ENCODE results near the gene MAD1L1.

GRCh38 chr7:1978656-1979590 lies 253.8 kb downstream of the MAD1L1 start:
- TF ChIP-seq CTCF (IDR thresholded peaks at IDR 0.05; ENCODE audit: borderline replicate concordance, extremely low read depth, low read length, poor library complexity, severe bottlenecking), result no peak
- TF ChIP-seq EZH2 (IDR thresholded peaks at IDR 0.05; ENCODE audit: borderline replicate concordance, low read depth, low read length, severe bottlenecking), result no peak

Data from DND-41 (cell line).